Fibroblast of lung (primary cell): ENCODE measurements around the gene ZGPAT. TPM values are rescaled to one million over a fixed set of nuclear protein-coding genes. Genes with fewer than 3 reads are reported as not detected.

Experiments used
- DNase-seq, 2 donors: peaks; one replicate each; pipeline versions ENCODE4 v3.0.0 to v3.0.0-alpha.2; 2010; ENCODE audit warnings: low read depth in 2 of 2
- H2AFZ ChIP-seq: 2 replicates; pipeline ENCODE4 v1.5.1; 2012; ENCODE audit warnings: low read length, control low read depth, inconsistent platforms
- H3K27ac ChIP-seq: 2 replicates; pipeline ENCODE4 v1.5.1; 2011; ENCODE audit warnings: low read length, control low read depth; ENCODE audit not compliant: insufficient read depth
- H3K27me3 ChIP-seq: 2 replicates; pipeline ENCODE4 v1.5.1; 2011; ENCODE audit warnings: mild to moderate bottlenecking, low read length; ENCODE audit not compliant: control insufficient read depth, insufficient read depth
- H3K36me3 ChIP-seq: 2 replicates; pipeline ENCODE4 v1.5.1; 2011; ENCODE audit warnings: low read length; ENCODE audit not compliant: control insufficient read depth, insufficient read depth
- H3K4me1 ChIP-seq: 2 replicates; pipeline ENCODE4 v1.5.1; 2011; ENCODE audit warnings: low read length; ENCODE audit not compliant: control insufficient read depth, insufficient read depth; ENCODE audit errors: extremely low read depth
- H3K4me2 ChIP-seq: 2 replicates; pipeline ENCODE4 v1.5.1; 2011; ENCODE audit warnings: low read length, control low read depth; ENCODE audit not compliant: insufficient read depth; ENCODE audit errors: extremely low read depth
- H3K4me3 ChIP-seq, 4 experiments: fragments of 200-600 bp in 1 of 4; sonication (generic) in 1 of 4; replicated peaks in 1 of 4; 2 replicates each; pipeline ENCODE4 v1.5.1; 2011 to 2016; ENCODE audit warnings: low read length in 4 of 4, low read depth in 3 of 4, mild to moderate bottlenecking in 3 of 4, control low read depth in 2 of 4, inconsistent platforms in 1 of 4, mixed read lengths in 1 of 4; ENCODE audit not compliant: insufficient read depth in 1 of 4; ENCODE audit errors: control extremely low read depth in 1 of 4
- H3K79me2 ChIP-seq: 2 replicates; pipeline ENCODE4 v1.5.1; 2012; ENCODE audit warnings: mild to moderate bottlenecking, low read length, inconsistent platforms; ENCODE audit not compliant: control insufficient read depth, insufficient read depth
- H3K9ac ChIP-seq: 2 replicates; pipeline ENCODE4 v1.5.1; 2011; ENCODE audit warnings: mild to moderate bottlenecking, low read length, control low read depth; ENCODE audit not compliant: insufficient read depth
- H3K9me3 ChIP-seq: 2 replicates; pipeline ENCODE4 v1.5.1; 2012; ENCODE audit warnings: low read depth, low read length; ENCODE audit not compliant: control insufficient read depth, insufficient read depth
- H4K20me1 ChIP-seq: 2 replicates; pipeline ENCODE4 v1.5.1; 2011; ENCODE audit warnings: low read length; ENCODE audit not compliant: control insufficient read depth, insufficient read depth; ENCODE audit errors: extremely low read depth
- CTCF ChIP-seq, 2 donors: IDR thresholded peaks in 1 of 2; conservative IDR thresholded peaks in 1 of 2; 1 replicate in 1 of 2; 2 replicates in 1 of 2; pipeline ENCODE4 v1.5.1; 2011 to 2012; ENCODE audit warnings: low read length in 2 of 2, control low read depth in 1 of 2, inconsistent platforms in 1 of 2, low read depth in 1 of 2, mild to moderate bottlenecking in 1 of 2
- EZH2 ChIP-seq: IDR thresholded peaks from 2 replicates; pipeline ENCODE4 v1.5.1; 2012; ENCODE audit warnings: low read length, control low read depth, mild to moderate bottlenecking; ENCODE audit errors: missing control alignments
- polyA plus RNA-seq, 2 donors: library from polyadenylated mRNA; depleted of rRNA in 1 of 2; stranded (reverse) in 1 of 2; unstranded in 1 of 2; fragments of >200 nt; gene quantifications; 2 replicates each; pipeline ENCODE4 v1.2.1, GENCODE V29; 2011 to 2012; ENCODE audit warnings: missing spikeins in 1 of 2
- total RNA-seq: library from RNA; depleted of rRNA; stranded (reverse); fragments of >200 nt; gene quantifications from 2 replicates; pipeline ENCODE4 v1.2.1, GENCODE V29; 2014

Gene ZGPAT
- total and polyA plus RNA-seq, 2 donors (not counting 1 experiment from before 2014, with no cell fraction given): 7.6 to 10.7 TPM

GRCh38 chr20:63706852-63707557, 834 bp upstream of the ZGPAT start:
- Histone ChIP-seq H3K27ac (peak overlapping the region; percentile 80), H3K4me3 (peak overlapping the region; percentile 62 to 89 (median 74))

GRCh38 chr20:63708301-63709148, 686 bp downstream of the ZGPAT start:
- peak overlapping the region; percentile 80 for H3K27ac ChIP-seq
- H3K27me3 ChIP-seq: no peaks in the 10 kb centered on the region
- peak overlapping the region; percentile 64 to 89 (median 74) for H3K4me3 ChIP-seq
- H4K20me1 ChIP-seq: no peaks in the 10 kb centered on the region
- no peak for DNase-seq
- no peaks in the 10 kb centered on the region for H3K9me3 ChIP-seq
- H3K79me2 ChIP-seq: peaks cover 62% of the 10 kb centered on the region
- peak overlapping the region; percentile 91 for H3K9ac ChIP-seq
- peaks cover 35% of the 10 kb centered on the region for H3K36me3 ChIP-seq
- no peak for TF ChIP-seq EZH2
- no peak for TF ChIP-seq CTCF (conservative IDR thresholded peaks at IDR 0.05 in 1 of 2, IDR thresholded peaks at IDR 0.05 in 1 of 2; ENCODE audit: low read depth in 1 of 2, low read length in 2 of 2)
- peaks cover 9% of the 10 kb centered on the region for H3K4me1 ChIP-seq
- H3K4me2 ChIP-seq: peak overlapping the region; percentile 99
- H2AFZ ChIP-seq: no peak overlapping the region

More at GRCh38 chr20:63706852-63707557, 834 bp upstream of the ZGPAT start:
- peaks cover 9% of the 10 kb centered on the region for H3K4me1 ChIP-seq
- peak; percentile 16 to 25 for TF ChIP-seq CTCF (conservative IDR thresholded peaks at IDR 0.05 in 1 of 2, IDR thresholded peaks at IDR 0.05 in 1 of 2; ENCODE audit: low read depth in 1 of 2, low read length in 2 of 2)
- TF ChIP-seq EZH2: no peak
- H4K20me1 ChIP-seq: no peaks in the 10 kb centered on the region
- peak overlapping the region; percentile 99 for H3K4me2 ChIP-seq
- H3K27me3 ChIP-seq: no peaks in the 10 kb centered on the region
- peak overlapping the region; percentile 9 for H2AFZ ChIP-seq
- H3K79me2 ChIP-seq: peaks cover 57% of the 10 kb centered on the region
- no peaks in the 10 kb centered on the region for H3K9me3 ChIP-seq
- peak in 1 of 2 donors; percentile 31 for DNase-seq
- peaks cover 36% of the 10 kb centered on the region for H3K36me3 ChIP-seq
- peak overlapping the region; percentile 91 for H3K9ac ChIP-seq

GRCh38 chr20:63709149-63709527, 1.3 kb downstream of the ZGPAT start:
- Histone ChIP-seq H4K20me1 (no peaks in the 10 kb centered on the region), H3K27me3 (no peaks in the 10 kb centered on the region), H3K4me1 (peaks cover 9% of the 10 kb centered on the region), H3K4me3 (peak overlapping the region; percentile 64 to 89 (median 74)), H3K36me3 (peaks cover 32% of the 10 kb centered on the region), H3K4me2 (peak overlapping the region; percentile 99), H3K27ac (no peak overlapping the region), H2AFZ (no peak overlapping the region), H3K9me3 (no peaks in the 10 kb centered on the region), H3K9ac (no peak overlapping the region), H3K79me2 (peaks cover 64% of the 10 kb centered on the region)
- DNase-seq: no peak
- TF ChIP-seq CTCF (conservative IDR thresholded peaks at IDR 0.05 in 1 of 2, IDR thresholded peaks at IDR 0.05 in 1 of 2; ENCODE audit: low read depth in 1 of 2, low read length in 2 of 2) (no peak), EZH2 (no peak)
